Endothelial cell (in vitro differentiated cells): ENCODE measurements around the gene NYAP1. TPM values are rescaled to one million over a fixed set of nuclear protein-coding genes. Genes with fewer than 3 reads are reported as not detected.
"Not testable (repeated sequence)": the region's sequence is repeated elsewhere in the genome, so short reads cannot be mapped to it uniquely, and the experiment has no call there.

Experiments
- DNase-seq: peaks from one replicate; pipeline ENCODE4 v3.0.0; 2021; ENCODE audit warnings: low spot score
- H3K27ac Mint-ChIP-seq: one replicate; pipeline ENCODE4 v1.8.0; 2021; ENCODE audit warnings: mixed read lengths, inconsistent platforms; ENCODE audit not compliant: unreplicated experiment
- H3K27me3 Mint-ChIP-seq: one replicate; pipeline ENCODE4 v1.8.0; 2021; ENCODE audit warnings: mild to moderate bottlenecking, moderate library complexity, mixed read lengths, inconsistent platforms; ENCODE audit not compliant: unreplicated experiment
- H3K36me3 Mint-ChIP-seq: one replicate; pipeline ENCODE4 v1.8.0; 2021; ENCODE audit warnings: mild to moderate bottlenecking, low read depth, mixed read lengths, inconsistent platforms; ENCODE audit not compliant: unreplicated experiment
- H3K4me1 Mint-ChIP-seq: one replicate; pipeline ENCODE4 v1.8.0; 2021; ENCODE audit warnings: mild to moderate bottlenecking, mixed read lengths, inconsistent platforms; ENCODE audit not compliant: unreplicated experiment
- H3K4me3 Mint-ChIP-seq: one replicate; pipeline ENCODE4 v1.8.0; 2021; ENCODE audit warnings: mild to moderate bottlenecking, mixed read lengths, inconsistent platforms; ENCODE audit not compliant: unreplicated experiment
- H3K9me3 Mint-ChIP-seq: one replicate; pipeline ENCODE4 v1.8.0; 2021; ENCODE audit warnings: mixed read lengths, inconsistent platforms; ENCODE audit not compliant: unreplicated experiment
- total RNA-seq: library from RNA; stranded (reverse); fragmentation: NEBNext Ultra II Directional; extraction: Animal tissue kit (Norgen Biotek cat#: 25700); gene quantifications from one replicate; pipeline ENCODE4 v1.2.1, GENCODE V29; 2021; ENCODE audit not compliant: unreplicated experiment
- TF ChIP-seq, protein P1 (sequence below): fragments of 200-600 bp; sonication (generic); IDR thresholded peaks from one replicate; pipeline ENCODE4 v1.5.0; 2021; ENCODE audit warnings: antibody characterized with exemption; ENCODE audit not compliant: unreplicated experiment

Gene NYAP1
- total RNA-seq, 1 donor from 2014 or later: 2.2 TPM

DNA sequence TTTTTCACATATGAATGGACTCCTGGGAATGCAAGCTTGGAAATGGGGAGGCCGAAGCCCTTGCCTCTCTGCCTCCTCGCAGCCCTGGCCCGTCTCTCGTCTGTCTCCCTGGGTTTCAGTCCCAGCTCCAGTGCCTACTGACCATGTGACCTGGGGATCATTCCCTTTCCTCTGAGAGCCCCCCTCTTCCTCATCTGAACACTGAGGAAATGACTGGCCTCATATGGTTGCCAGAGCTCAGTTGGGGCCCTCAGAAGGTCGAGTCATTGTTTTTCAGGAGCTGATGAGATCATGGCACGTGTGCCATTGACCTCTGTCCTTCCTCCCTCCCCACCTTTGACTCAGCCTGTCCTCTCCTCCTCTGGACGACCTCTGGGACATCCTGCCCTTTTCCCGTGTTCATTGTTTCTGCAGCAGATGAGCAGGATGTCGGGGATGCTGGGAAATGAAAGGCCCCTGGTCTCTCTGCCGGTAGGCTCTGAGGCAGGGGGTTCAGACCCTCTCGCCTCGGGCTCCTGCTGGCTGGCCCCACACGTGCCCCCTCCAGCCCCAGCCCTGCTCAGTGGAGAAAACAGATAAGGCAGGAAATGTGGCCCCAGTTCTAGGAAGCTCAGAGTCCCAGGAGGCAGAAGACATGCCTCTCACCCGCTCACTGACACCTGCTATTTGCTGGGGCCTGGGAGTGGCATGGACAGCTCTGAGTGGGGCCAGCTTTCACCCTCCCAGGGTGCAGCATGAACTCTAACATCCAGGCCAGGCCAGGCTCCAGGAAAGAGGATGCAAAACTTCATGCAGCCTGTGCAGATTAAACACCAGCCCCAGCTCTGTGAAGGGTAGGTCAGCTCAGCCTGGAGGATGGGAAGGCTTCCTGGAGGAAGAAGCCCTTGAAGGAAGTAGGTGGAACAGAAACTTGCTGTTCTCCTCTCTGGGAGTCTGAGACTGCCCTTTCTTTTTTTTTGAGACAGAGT is 39.1 kb upstream of the NYAP1 start:
- no peaks in the 10 kb centered on the region for H3K36me3 Mint-ChIP-seq
- H3K27me3 Mint-ChIP-seq: peaks cover 6% of the 10 kb centered on the region
- H3K27ac Mint-ChIP-seq: peak overlapping the region; percentile 97
- no peaks in the 10 kb centered on the region for H3K9me3 Mint-ChIP-seq
- TF ChIP-seq, protein P1, sequence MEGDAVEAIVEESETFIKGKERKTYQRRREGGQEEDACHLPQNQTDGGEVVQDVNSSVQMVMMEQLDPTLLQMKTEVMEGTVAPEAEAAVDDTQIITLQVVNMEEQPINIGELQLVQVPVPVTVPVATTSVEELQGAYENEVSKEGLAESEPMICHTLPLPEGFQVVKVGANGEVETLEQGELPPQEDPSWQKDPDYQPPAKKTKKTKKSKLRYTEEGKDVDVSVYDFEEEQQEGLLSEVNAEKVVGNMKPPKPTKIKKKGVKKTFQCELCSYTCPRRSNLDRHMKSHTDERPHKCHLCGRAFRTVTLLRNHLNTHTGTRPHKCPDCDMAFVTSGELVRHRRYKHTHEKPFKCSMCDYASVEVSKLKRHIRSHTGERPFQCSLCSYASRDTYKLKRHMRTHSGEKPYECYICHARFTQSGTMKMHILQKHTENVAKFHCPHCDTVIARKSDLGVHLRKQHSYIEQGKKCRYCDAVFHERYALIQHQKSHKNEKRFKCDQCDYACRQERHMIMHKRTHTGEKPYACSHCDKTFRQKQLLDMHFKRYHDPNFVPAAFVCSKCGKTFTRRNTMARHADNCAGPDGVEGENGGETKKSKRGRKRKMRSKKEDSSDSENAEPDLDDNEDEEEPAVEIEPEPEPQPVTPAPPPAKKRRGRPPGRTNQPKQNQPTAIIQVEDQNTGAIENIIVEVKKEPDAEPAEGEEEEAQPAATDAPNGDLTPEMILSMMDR: no peak
- peak overlapping the region; percentile 25 for H3K4me3 Mint-ChIP-seq
- H3K4me1 Mint-ChIP-seq: peaks cover 28% of the 10 kb centered on the region
- DNase-seq: peak; percentile 56

DNA sequence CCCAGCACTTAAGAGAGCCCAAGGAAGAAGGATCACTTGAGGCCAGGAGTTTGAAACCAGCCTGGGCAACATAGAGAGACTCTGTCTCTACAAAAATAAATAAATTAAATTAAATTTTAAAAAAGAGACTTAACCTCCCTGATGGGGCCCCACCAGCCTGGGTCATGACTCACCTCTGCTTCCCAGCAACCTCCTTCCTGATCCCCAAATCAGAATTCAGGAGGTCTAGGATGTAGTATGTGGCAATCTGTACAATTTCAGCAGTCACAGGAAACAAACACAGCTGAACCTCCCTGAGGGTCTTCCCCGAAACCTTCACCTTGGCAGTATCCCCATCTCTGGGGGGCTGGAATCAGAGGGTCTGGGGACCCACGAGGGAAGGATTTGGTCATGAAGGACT is 37.7 kb upstream of the NYAP1 start:
- Mint-ChIP-seq H3K4me3 (no peak overlapping the region), H3K36me3 (no peaks in the 10 kb centered on the region), H3K4me1 (peaks cover 28% of the 10 kb centered on the region), H3K27me3 (peaks cover 6% of the 10 kb centered on the region), H3K9me3 (no peaks in the 10 kb centered on the region), H3K27ac (no peak overlapping the region)
- DNase-seq: no peak
- TF ChIP-seq, protein P1: no peak

DNA sequence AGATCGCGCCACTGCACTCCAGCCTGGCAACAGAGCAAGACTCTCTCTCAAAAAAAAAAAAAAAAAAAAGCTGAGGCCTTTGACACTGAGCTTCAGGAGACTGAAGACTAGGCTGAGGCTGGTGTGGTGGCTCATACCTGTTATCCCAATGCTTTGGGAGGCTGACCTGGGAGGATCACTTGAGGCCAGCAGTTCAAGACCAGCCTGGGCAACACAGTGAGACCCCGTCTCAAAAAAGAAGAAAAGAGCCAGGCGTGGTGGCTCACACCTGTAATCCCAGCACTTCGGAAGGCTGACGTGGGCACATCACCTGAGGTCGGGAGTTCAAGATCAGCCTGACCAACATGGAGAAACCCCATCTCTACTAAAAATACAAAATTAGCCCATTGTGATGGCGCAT is 36.4 kb upstream of the NYAP1 start:
- H3K36me3 Mint-ChIP-seq, H3K27me3 Mint-ChIP-seq, DNase-seq, H3K4me3 Mint-ChIP-seq, H3K9me3 Mint-ChIP-seq, H3K27ac Mint-ChIP-seq: not testable (repeated sequence)
- peaks cover 28% of the 10 kb centered on the region for H3K4me1 Mint-ChIP-seq

GRCh38 chr7:100449190-100449795 is 34.4 kb upstream of the NYAP1 start:
- Mint-ChIP-seq H3K27me3 (peaks cover 3% of the 10 kb centered on the region), H3K4me3 (no peak overlapping the region), H3K36me3 (no peaks in the 10 kb centered on the region), H3K27ac (no peak overlapping the region), H3K4me1 (peaks cover 12% of the 10 kb centered on the region), H3K9me3 (no peaks in the 10 kb centered on the region)
- TF ChIP-seq, protein P1: no peak
- no peak for DNase-seq

GRCh38 chr7:100452513-100452912 is 31.2 kb upstream of the NYAP1 start:
- peaks cover 8% of the 10 kb centered on the region for H3K36me3 Mint-ChIP-seq
- no peak for DNase-seq
- no peaks in the 10 kb centered on the region for H3K9me3 Mint-ChIP-seq
- no peak overlapping the region for H3K4me3 Mint-ChIP-seq
- H3K4me1 Mint-ChIP-seq: peaks cover 9% of the 10 kb centered on the region
- TF ChIP-seq, protein P1: no peak
- no peaks in the 10 kb centered on the region for H3K27me3 Mint-ChIP-seq
- H3K27ac Mint-ChIP-seq: no peak overlapping the region

- DNase-seq, H3K9me3 Mint-ChIP-seq, H3K27me3 Mint-ChIP-seq, H3K4me3 Mint-ChIP-seq, H3K27ac Mint-ChIP-seq, H3K4me1 Mint-ChIP-seq: not testable (repeated sequence)
- peaks cover 13% of the 10 kb centered on the region for H3K36me3 Mint-ChIP-seq
Observed at GRCh38 chr7:100453854-100454253, 29.9 kb upstream of the NYAP1 start.
